Measurements from ENCODE around the gene MACROD1.

DNA sequence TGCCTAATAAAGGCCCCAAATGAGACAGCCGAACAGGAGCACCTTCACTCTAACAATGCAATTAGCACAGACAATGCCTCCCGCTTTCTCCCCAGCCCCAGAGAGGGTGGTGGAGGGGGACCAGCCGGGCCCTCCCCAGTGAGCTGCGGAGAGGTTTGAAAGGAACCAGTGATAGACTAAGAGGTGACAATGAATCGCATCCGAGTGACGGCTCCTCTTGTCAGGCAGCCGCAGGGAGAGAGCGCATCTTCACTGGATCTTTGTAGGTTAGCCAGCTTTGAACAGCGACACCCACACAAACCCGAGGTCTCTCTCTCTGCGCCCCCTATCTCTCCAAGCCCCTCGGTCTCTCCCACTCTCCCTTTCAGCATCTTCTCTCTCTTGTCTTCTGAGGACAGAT, 102.1 kb downstream of the MACROD1 start:
- TF ChIP-seq POLR2A (IDR thresholded peaks at IDR 0.05; ENCODE audit: low read depth, low read length) (no peak), POLR2AphosphoS5 (IDR thresholded peaks at IDR 0.05; ENCODE audit: low read depth, low read length) (no peak), PAX5 (IDR thresholded peaks at IDR 0.05; ENCODE audit: insufficient read depth, low read length, severe bottlenecking) (no peak), POU2F2 (IDR thresholded peaks at IDR 0.05; ENCODE audit: low read depth, low read length) (no peak), SPI1 (IDR thresholded peaks at IDR 0.05; ENCODE audit: low read depth, low read length) (no peak), TAF1 (IDR thresholded peaks at IDR 0.05; ENCODE audit: low read depth, low read length) (no peak)
